Measurements from ENCODE around the gene TSHZ2. TPM values are rescaled to one million over a fixed set of nuclear protein-coding genes. Genes with fewer than 3 reads are reported as not detected.

Gene TSHZ2
- total and polyA plus RNA-seq, 4 donors, result 0.93 to 8.8 (median 3.8) TPM

GRCh38 chr20:53069132-53069531 lies 97.0 kb downstream of the TSHZ2 start:
- Histone ChIP-seq H3K4me3 (no peak overlapping the region), H3K27me3 (ENCODE audit: control insufficient read depth in 3 of 3, insufficient read depth in 3 of 3, low read length in 2 of 3) (no peaks in the 10 kb centered on the region), H3K9me3 (ENCODE audit: control insufficient read depth in 4 of 4, insufficient read depth in 3 of 4, low read length in 3 of 4) (peaks cover 0 to 4% (median 2%) of the 10 kb centered on the region in 4 donors), H3K27ac (ENCODE audit: low read depth in 1 of 2, low read length in 1 of 2) (no peak overlapping the region), H3K36me3 (ENCODE audit: control insufficient read depth in 4 of 4, insufficient read depth in 4 of 4, low read length in 4 of 4) (no peaks in the 10 kb centered on the region), H3K4me1 (ENCODE audit: control insufficient read depth in 5 of 5, insufficient read depth in 5 of 5, low read length in 5 of 5) (peaks cover 0 to 20% (median 5%) of the 10 kb centered on the region in 5 donors), H3K9ac (ENCODE audit: insufficient read depth in 1 of 2, low read length in 2 of 2) (no peak overlapping the region)
- no peak for DNase-seq
- no peak for TF ChIP-seq CTCF (IDR thresholded peaks at IDR 0.05; ENCODE audit: control extremely low read depth, extremely low read depth)
- 73 to 77% methylated on average over 7 of the region's 7 CpGs for WGBS, 2 donors
- no peak for ATAC-seq (ENCODE audit: insufficient read depth, low FRiP score)

GRCh38 chr20:53070224-53070623 lies 98.1 kb downstream of the TSHZ2 start:
- TF ChIP-seq CTCF (IDR thresholded peaks at IDR 0.05; ENCODE audit: control extremely low read depth, extremely low read depth), result no peak
- ATAC-seq (ENCODE audit: insufficient read depth, low FRiP score) (no peak), DNase-seq (no peak)
- Histone ChIP-seq H3K4me3 (no peak overlapping the region), H3K27ac (ENCODE audit: low read depth in 1 of 2, low read length in 1 of 2) (no peak overlapping the region), H3K4me1 (ENCODE audit: control insufficient read depth in 5 of 5, insufficient read depth in 5 of 5, low read length in 5 of 5) (peaks cover 0 to 26% (median 5%) of the 10 kb centered on the region in 5 donors), H3K9me3 (ENCODE audit: control insufficient read depth in 4 of 4, insufficient read depth in 3 of 4, low read length in 3 of 4) (peaks cover 0 to 4% (median 2%) of the 10 kb centered on the region in 4 donors), H3K36me3 (ENCODE audit: control insufficient read depth in 4 of 4, insufficient read depth in 4 of 4, low read length in 4 of 4) (no peaks in the 10 kb centered on the region), H3K27me3 (ENCODE audit: control insufficient read depth in 3 of 3, insufficient read depth in 3 of 3, low read length in 2 of 3) (no peaks in the 10 kb centered on the region), H3K9ac (ENCODE audit: insufficient read depth in 1 of 2, low read length in 2 of 2) (no peak overlapping the region)
- 58 to 64% methylated on average over 4 of the region's 4 CpGs for WGBS, 2 donors

GRCh38 chr20:53070706-53071392 lies 98.7 kb downstream of the TSHZ2 start:
- no peak overlapping the region for H3K27ac ChIP-seq (ENCODE audit: low read depth in 1 of 2, low read length in 1 of 2)
- H3K36me3 ChIP-seq (ENCODE audit: control insufficient read depth in 4 of 4, insufficient read depth in 4 of 4, low read length in 4 of 4), result no peaks in the 10 kb centered on the region
- DNase-seq (peak in 2 of 3 donors; percentile 45 to 57), ATAC-seq (ENCODE audit: insufficient read depth, low FRiP score) (no peak)
- no peaks in the 10 kb centered on the region for H3K27me3 ChIP-seq (ENCODE audit: control insufficient read depth in 3 of 3, insufficient read depth in 3 of 3, low read length in 2 of 3)
- H3K9me3 ChIP-seq (ENCODE audit: control insufficient read depth in 4 of 4, insufficient read depth in 3 of 4, low read length in 3 of 4), result peaks cover 0 to 4% (median 2%) of the 10 kb centered on the region in 4 donors
- no peak overlapping the region for H3K9ac ChIP-seq (ENCODE audit: insufficient read depth in 1 of 2, low read length in 2 of 2)
- H3K4me3 ChIP-seq, result no peak overlapping the region
- peaks cover 0 to 32% (median 8%) of the 10 kb centered on the region in 5 donors for H3K4me1 ChIP-seq (ENCODE audit: control insufficient read depth in 5 of 5, insufficient read depth in 5 of 5, low read length in 5 of 5)
- 37 to 38% methylated on average over 8 of the region's 8 CpGs for WGBS, 2 donors
- TF ChIP-seq CTCF (IDR thresholded peaks at IDR 0.05; ENCODE audit: control extremely low read depth, extremely low read depth), result no peak
